T-helper 2 cell treated with Interferon-gamma antibody and Interleukin-4, amounts not matched to agents 5 μg/mL and 100 μg/mL, for 36 hours (primary cell): Measurements from ENCODE around the gene CANT1.

Source experiments
- DNase-seq: peaks from one replicate; pipeline ENCODE4 v3.0.0; 2021; ENCODE audit warnings: low spot score
- H3K27ac Mint-ChIP-seq: one replicate; pipeline ENCODE4 v1.8.0; 2021; ENCODE audit warnings: mild to moderate bottlenecking, mixed read lengths
- H3K27me3 Mint-ChIP-seq: one replicate; pipeline ENCODE4 v1.8.0; 2021; ENCODE audit warnings: low read depth, mixed read lengths
- H3K36me3 Mint-ChIP-seq: one replicate; pipeline ENCODE4 v1.8.0; 2021; ENCODE audit warnings: low read depth, mixed read lengths
- H3K4me1 Mint-ChIP-seq: one replicate; pipeline ENCODE4 v1.8.0; 2021; ENCODE audit warnings: low read depth, mixed read lengths
- H3K4me3 Mint-ChIP-seq: one replicate; pipeline ENCODE4 v1.8.0; 2022; ENCODE audit warnings: mild to moderate bottlenecking, moderate library complexity, mixed read lengths
- H3K9me3 Mint-ChIP-seq: one replicate; pipeline ENCODE4 v1.8.0; 2021; ENCODE audit warnings: mixed read lengths

Gene CANT1

DNA sequence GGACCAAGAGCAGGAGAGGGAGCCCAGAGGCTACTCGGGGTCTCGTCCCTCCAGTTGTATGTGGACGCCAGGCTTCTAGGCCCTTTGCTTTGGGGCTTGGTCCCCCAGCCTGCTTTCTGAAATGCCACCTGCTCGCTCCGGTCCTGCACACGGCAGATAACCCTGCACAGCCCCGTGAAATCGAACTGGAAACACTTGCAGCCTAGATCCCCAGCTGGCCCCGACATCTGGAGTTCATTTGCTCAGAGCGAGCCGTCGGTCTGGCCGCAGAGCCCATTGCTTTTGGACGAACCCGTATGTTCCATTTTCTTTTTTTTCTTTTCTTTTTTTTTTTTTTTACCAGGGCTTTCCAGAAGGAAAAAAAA, 37.3 kb upstream of the CANT1 start:
- Mint-ChIP-seq H3K36me3 (no peaks in the 10 kb centered on the region), H3K4me1 (no peaks in the 10 kb centered on the region), H3K27me3 (no peaks in the 10 kb centered on the region), H3K27ac (no peak overlapping the region), H3K9me3 (no peaks in the 10 kb centered on the region), H3K4me3 (no peak overlapping the region)
- DNase-seq, result no peak

GRCh38 chr17:79046197-79046915, 36.8 kb upstream of the CANT1 start:
- Mint-ChIP-seq H3K36me3 (no peaks in the 10 kb centered on the region), H3K27me3 (no peaks in the 10 kb centered on the region), H3K27ac (no peak overlapping the region), H3K4me1 (no peaks in the 10 kb centered on the region), H3K9me3 (no peaks in the 10 kb centered on the region), H3K4me3 (no peak overlapping the region)
- DNase-seq, result no peak

- peak; percentile 41 for DNase-seq
- no peaks in the 10 kb centered on the region for H3K9me3 Mint-ChIP-seq
- H3K4me1 Mint-ChIP-seq, result no peaks in the 10 kb centered on the region
- H3K27ac Mint-ChIP-seq, result no peak overlapping the region
- no peak overlapping the region for H3K4me3 Mint-ChIP-seq
- H3K27me3 Mint-ChIP-seq, result no peaks in the 10 kb centered on the region
- no peaks in the 10 kb centered on the region for H3K36me3 Mint-ChIP-seq
Observed at GRCh38 chr17:79045842-79046196, 36.3 kb upstream of the CANT1 start.

- Mint-ChIP-seq H3K27me3 (no peaks in the 10 kb centered on the region), H3K27ac (no peak overlapping the region), H3K36me3 (no peaks in the 10 kb centered on the region), H3K9me3 (no peaks in the 10 kb centered on the region), H3K4me3 (no peak overlapping the region), H3K4me1 (no peaks in the 10 kb centered on the region)
- no peak for DNase-seq
Observed at GRCh38 chr17:79045001-79045729, 35.6 kb upstream of the CANT1 start.

DNA sequence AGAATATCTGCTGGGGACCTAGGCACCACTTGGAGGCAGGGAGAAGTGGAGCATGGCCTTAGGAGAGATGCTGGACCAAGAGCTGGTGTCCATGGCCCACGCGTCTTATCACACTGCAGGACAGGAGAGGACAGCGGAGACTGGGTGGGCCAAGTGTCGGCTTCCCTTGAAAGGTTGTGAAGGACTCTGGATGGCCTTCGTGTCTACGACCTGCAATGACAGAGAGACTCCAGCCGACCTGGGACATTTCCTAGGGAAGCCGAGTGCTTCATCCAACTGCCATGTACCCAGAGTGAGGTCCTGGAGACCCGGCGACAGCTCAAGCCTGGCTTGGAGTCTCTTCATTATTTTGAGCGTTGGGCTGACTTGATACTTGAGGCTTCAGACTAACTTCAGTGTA, 34.9 kb upstream of the CANT1 start:
- Mint-ChIP-seq H3K27ac (no peak overlapping the region), H3K36me3 (no peaks in the 10 kb centered on the region), H3K27me3 (no peaks in the 10 kb centered on the region), H3K9me3 (no peaks in the 10 kb centered on the region), H3K4me1 (no peaks in the 10 kb centered on the region), H3K4me3 (no peak overlapping the region)
- no peak for DNase-seq

- Mint-ChIP-seq H3K36me3 (no peaks in the 10 kb centered on the region), H3K27ac (no peak overlapping the region), H3K4me1 (no peaks in the 10 kb centered on the region), H3K9me3 (no peaks in the 10 kb centered on the region), H3K4me3 (no peak overlapping the region), H3K27me3 (no peaks in the 10 kb centered on the region)
- no peak for DNase-seq
Observed at GRCh38 chr17:79043931-79044320, 34.4 kb upstream of the CANT1 start.

- no peaks in the 10 kb centered on the region for H3K27me3 Mint-ChIP-seq
- no peaks in the 10 kb centered on the region for H3K36me3 Mint-ChIP-seq
Observed at GRCh38 chr17:79043191-79043930, 33.8 kb upstream of the CANT1 start.

DNA sequence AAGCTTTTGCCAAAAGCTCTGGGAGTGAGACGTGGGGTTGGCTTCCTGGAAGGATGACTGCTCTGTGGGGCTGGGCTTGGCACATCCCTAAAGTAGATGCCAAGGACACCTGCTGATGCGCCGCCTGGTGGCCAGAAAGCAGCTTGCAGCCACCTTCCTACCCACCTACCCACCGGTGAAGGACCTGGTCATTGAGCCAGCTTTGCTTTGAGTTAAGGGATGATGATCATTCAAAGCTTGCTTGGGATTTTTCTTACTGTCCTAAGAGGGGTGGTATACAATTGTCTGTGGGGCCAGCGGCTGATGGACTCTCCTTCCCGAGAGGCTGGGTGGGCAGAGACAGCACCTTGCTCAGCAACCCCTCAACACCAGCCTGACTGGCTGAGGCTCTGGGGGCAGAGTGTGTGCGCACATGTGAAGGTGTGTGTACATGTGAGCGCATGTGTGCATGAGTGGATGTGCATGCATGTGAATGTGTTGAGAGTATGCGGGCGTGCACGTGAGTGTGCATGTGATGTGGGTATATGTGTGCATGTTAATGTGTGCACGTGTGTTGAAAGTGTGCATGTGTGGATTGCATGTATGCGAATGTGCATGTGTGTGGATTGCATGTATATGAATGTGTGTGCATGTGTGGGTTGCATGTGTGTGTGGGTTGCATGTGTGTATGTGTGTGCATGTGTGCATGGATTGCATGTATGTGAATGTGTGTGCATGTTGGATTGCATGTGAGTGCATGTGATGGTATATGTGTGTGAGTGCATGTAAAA, 33.0 kb upstream of the CANT1 start:
- DNase-seq, result peak; percentile 13
- H3K27ac Mint-ChIP-seq, result no peak overlapping the region
- no peaks in the 10 kb centered on the region for H3K4me1 Mint-ChIP-seq
- no peak overlapping the region for H3K4me3 Mint-ChIP-seq
- H3K36me3 Mint-ChIP-seq, result no peaks in the 10 kb centered on the region
- H3K9me3 Mint-ChIP-seq, result no peaks in the 10 kb centered on the region
- no peaks in the 10 kb centered on the region for H3K27me3 Mint-ChIP-seq

More at GRCh38 chr17:79043191-79043930, 33.8 kb upstream of the CANT1 start:
- Mint-ChIP-seq H3K9me3 (no peaks in the 10 kb centered on the region), H3K4me3 (no peak overlapping the region), H3K4me1 (no peaks in the 10 kb centered on the region), H3K27ac (no peak overlapping the region)
- no peak for DNase-seq

DNA sequence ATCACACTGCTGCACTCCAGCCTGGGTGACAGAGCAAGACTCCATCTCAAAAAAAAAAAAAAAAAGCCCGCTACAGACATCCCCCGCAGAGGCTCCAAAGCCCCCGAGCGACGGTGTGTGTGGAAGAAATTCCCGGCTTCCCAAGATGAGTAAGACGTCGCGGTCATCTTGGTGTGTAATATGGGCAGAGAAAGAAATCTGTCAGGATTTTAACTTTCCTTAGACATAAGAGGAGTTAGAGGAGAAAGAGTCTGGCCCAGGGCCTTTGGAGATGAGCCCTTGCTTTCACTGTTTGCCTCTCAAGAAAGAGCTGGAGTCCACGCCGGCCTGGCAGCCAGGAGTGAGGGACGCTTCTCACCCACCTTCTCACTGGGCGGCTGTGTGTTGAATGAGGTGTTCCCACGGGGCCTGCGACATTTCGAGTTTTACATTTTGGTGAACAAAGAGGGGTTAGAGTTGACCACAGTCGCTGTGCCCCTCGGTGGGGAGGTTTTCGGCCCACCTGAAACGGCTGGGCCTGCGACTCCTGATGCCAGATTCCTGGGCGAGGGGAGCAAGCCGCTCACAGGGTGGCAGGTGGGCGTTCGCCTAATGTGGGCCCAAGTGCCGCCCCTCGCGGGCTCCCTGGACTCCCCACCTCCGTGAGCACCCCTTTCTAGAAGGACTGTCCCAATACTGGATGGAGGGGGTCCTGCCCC, 32.3 kb upstream of the CANT1 start:
- Mint-ChIP-seq H3K36me3 (no peaks in the 10 kb centered on the region), H3K27ac (no peak overlapping the region), H3K4me3 (no peak overlapping the region), H3K9me3 (no peaks in the 10 kb centered on the region), H3K4me1 (no peaks in the 10 kb centered on the region), H3K27me3 (no peaks in the 10 kb centered on the region)
- DNase-seq, result no peak

DNA sequence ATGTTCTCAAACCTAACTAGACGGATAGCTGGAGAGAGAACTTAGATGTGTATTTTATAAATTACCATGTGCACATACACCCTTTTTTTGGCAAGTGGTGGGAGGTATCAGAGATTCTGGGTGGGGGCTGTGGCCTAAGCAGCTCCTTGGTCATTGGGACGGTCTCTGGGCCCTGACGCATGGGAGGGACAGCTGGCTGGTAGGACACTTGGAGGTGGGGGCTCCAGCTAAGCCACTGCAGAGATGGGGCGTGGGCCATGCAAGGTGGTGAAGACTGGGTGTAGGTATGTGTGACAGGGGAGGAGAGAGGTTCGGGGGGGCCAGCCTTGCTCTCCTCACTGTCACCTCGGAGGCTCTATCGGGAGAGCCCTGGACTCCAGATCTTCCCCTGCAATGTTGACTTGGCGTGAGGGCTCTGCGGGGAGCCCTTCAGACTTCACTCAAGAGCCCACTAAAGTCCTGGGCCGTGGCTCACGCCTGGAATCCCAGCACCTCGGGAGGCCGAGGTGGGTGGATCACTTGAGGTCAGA, 31.5 kb upstream of the CANT1 start:
- no peaks in the 10 kb centered on the region for H3K4me1 Mint-ChIP-seq
- no peaks in the 10 kb centered on the region for H3K36me3 Mint-ChIP-seq
- no peak overlapping the region for H3K4me3 Mint-ChIP-seq
- no peaks in the 10 kb centered on the region for H3K9me3 Mint-ChIP-seq
- H3K27me3 Mint-ChIP-seq, result no peaks in the 10 kb centered on the region
- DNase-seq, result no peak
- no peak overlapping the region for H3K27ac Mint-ChIP-seq

GRCh38 chr17:79039886-79040285, 30.3 kb upstream of the CANT1 start:
- DNase-seq, result no peak
- no peaks in the 10 kb centered on the region for H3K9me3 Mint-ChIP-seq
- H3K36me3 Mint-ChIP-seq, result no peaks in the 10 kb centered on the region
- no peak overlapping the region for H3K4me3 Mint-ChIP-seq
- no peaks in the 10 kb centered on the region for H3K4me1 Mint-ChIP-seq
- H3K27me3 Mint-ChIP-seq, result no peaks in the 10 kb centered on the region
- no peak overlapping the region for H3K27ac Mint-ChIP-seq

DNA sequence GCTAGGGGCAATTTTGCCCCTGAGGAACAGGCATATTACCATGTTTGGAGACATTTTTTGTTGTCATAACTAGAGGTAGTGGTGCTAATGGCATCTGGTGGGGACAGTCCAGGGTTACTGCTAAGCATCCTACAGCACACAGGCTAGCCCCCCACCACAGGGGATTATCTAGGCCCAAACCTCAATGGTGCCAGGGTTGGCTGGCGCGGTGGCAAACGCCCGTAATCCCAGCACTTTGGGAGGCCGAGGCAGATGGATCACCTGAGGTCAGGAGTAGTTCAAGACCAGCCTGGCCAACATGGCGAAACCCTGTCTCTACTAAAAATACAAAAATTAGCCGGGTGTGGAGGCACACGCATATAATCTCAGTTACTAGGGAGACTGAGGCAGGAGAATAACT, 29.6 kb upstream of the CANT1 start:
- Mint-ChIP-seq H3K9me3 (no peaks in the 10 kb centered on the region), H3K4me1 (no peaks in the 10 kb centered on the region)
- no peak for DNase-seq

DNA sequence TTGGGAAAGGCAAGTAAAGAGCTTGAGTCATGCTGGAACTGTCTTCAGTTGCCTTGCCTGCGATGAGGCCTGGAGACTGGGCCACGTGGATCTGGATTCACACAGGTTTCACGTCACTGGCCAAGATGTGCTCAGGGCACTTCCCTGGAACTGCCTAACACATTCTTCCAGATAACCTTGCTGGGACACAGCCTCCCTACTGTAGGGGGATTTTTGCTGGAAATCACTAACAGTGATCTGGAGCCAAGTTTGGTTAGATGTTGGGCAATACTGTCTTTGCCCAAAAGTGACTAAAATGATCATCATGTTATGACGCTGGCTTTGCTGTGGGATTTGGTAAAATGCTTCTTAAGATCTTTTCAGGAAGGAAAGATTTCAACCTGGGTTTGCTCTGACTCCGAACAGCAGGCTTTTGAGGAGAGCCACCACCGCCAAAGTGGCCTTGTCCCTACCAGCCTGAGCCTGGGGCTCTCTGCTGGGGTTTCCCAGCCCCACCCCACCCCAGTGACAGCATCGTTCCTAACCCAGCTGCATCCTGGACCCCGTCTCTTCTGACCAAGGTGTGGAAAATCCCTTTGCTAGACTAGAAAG, 29.1 kb upstream of the CANT1 start:
- no peak overlapping the region for H3K27ac Mint-ChIP-seq
- H3K36me3 Mint-ChIP-seq, result no peaks in the 10 kb centered on the region
- no peak for DNase-seq
- H3K4me3 Mint-ChIP-seq, result no peak overlapping the region
- H3K9me3 Mint-ChIP-seq, result no peaks in the 10 kb centered on the region
- no peaks in the 10 kb centered on the region for H3K27me3 Mint-ChIP-seq
- H3K4me1 Mint-ChIP-seq, result no peaks in the 10 kb centered on the region

More for the DNA sequence above, 29.6 kb upstream of the CANT1 start:
- no peak overlapping the region for H3K27ac Mint-ChIP-seq
- H3K4me3 Mint-ChIP-seq, result no peak overlapping the region
- no peaks in the 10 kb centered on the region for H3K27me3 Mint-ChIP-seq
- H3K36me3 Mint-ChIP-seq, result no peaks in the 10 kb centered on the region
